NK-92 (cell line): ENCODE data around the gene LEFTY2.
"Not testable (repeated sequence)": the region's sequence is repeated elsewhere in the genome, so short reads cannot be mapped to it uniquely, and the experiment has no call there.

ENCODE experiments used
- DNase-seq: peaks from one replicate; lab custom pipeline; 2025; ENCODE audit not compliant: unreplicated experiment; lab: John Stamatoyannopoulos, UW

LEFTY2 gene

GRCh38 chr1:225941187-225941941 is at the start of gene LEFTY2:
TSS of gene LEFTY2 (minus strand) at chr1:225941220. CDS start at chr1:225941140, 80 bp downstream.
- DNase-seq: no peak

GRCh38 chr1:225987491-225988316 is 46.7 kb upstream of the LEFTY2 start:
- DNase-seq: no peak

DNA sequence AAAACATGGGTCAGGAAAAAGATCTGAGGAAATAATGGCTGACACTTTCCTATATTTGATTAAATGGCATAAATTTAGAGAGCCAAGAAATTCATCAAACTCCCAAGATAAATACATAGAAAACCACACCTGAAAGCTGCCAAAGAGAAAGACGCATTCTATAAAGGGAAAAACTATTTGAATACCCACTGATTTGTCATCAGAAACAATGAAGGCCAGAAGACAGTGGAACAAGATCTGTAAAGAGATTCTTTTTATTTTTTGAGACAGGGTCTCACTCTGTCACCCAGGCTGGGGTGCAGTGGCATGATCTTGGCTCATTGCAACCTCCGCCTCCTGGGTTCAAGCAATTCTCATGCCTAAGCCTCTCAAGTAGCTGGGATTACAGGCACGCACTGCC is 40.7 kb upstream of the LEFTY2 start:
- DNase-seq: no peak

- DNase-seq: no peak
These were observed 39.2 kb upstream of the LEFTY2 start for GRCh38 chr1:225980005-225980836.

DNA sequence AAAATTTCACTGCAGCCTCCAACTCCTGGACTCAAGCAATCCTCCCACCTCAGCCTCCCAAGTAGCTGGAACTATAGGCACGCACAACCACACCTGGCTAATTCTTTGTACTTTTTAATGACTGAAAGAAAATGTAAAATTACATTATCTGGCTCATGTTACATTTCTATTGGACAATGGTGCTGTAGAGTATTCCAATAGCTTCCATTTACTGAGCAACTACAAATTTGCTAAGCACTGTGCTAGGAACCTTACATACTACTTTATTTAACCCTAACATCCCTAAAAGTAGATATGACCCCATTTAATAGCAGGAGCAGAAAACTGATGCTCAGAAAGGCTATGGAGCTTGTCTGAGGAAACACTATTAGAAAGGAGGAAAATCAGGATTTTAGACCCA is 38.4 kb upstream of the LEFTY2 start:
- no peak for DNase-seq

DNA sequence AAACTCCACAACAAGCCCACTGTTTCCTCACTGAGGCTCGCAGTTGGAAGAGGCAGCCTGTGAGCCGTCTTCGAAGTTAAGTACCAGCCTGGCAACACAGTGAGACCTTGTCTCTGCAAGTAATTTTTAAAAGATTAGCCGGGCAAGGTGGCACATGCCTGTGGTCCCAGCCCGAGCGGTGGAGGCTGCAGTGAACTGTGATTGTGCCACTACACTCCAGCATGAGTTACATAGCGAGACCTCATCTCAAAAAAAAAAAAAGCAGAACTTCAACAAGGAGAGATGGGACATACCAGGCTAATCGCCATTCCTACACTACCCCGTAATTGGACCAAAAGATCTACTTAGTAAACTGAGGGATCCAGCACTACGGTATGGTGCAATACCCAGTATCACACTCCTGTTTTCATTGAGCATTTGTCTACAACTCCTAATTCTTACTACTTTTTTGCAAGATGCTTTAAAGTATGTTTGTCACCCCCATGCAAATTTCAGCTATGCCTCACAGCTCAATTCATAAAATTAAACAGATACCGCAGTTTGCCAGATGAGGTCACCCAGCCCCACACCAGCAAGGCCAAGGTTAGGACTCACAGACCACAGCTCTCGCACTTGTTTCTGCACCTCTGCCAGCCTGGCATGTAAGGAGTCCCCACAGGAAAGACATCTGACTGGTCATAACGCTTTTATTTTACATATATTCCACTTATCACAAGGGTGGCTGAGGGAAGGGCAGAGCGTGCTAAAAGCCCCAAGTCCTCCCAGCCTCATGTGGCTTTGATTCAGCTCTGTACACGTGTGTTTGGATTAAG is 37.1 kb upstream of the LEFTY2 start:
- DNase-seq: no peak

DNA sequence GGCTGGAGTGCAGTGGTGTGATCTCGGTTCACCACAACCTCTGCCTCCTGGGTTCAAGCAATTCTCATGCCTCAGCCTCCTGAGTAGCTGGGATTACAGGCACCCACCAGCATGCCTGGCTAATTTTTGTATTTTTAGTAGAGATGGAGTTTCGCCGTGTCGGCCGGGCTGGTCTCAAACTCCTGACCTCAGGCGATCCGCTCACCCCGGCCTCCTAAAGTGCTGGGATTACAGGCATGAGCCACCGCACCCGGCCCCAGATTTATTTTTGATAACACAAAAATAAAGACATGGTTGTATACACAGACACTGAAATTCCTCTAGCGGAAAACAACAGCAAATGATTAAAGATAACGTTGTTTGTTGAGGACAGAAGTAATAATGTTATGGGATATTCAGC is 34.1 kb upstream of the LEFTY2 start:
- not testable (repeated sequence) for DNase-seq

- no peak for DNase-seq
These were observed 33.4 kb upstream of the LEFTY2 start for GRCh38 chr1:225974454-225974853.

DNA sequence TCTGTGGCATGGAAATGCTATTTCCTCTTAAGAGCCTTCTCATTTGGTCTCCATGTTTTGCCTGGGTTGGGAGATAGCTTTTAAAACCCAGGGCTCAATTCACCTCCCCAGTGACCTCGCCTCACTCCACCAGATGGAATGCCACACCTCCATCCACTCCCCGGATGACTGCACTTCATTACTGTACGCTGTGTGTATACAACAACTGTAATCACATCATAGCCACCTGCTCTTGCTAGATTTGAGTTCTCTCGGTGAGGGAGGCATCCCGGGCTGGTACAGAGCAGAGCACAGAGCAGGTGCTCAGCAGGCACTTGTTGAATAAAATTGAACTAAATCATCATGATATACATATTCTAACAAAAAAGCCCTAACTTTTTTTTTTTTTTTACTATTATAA is 32.1 kb upstream of the LEFTY2 start:
- no peak for DNase-seq

DNA sequence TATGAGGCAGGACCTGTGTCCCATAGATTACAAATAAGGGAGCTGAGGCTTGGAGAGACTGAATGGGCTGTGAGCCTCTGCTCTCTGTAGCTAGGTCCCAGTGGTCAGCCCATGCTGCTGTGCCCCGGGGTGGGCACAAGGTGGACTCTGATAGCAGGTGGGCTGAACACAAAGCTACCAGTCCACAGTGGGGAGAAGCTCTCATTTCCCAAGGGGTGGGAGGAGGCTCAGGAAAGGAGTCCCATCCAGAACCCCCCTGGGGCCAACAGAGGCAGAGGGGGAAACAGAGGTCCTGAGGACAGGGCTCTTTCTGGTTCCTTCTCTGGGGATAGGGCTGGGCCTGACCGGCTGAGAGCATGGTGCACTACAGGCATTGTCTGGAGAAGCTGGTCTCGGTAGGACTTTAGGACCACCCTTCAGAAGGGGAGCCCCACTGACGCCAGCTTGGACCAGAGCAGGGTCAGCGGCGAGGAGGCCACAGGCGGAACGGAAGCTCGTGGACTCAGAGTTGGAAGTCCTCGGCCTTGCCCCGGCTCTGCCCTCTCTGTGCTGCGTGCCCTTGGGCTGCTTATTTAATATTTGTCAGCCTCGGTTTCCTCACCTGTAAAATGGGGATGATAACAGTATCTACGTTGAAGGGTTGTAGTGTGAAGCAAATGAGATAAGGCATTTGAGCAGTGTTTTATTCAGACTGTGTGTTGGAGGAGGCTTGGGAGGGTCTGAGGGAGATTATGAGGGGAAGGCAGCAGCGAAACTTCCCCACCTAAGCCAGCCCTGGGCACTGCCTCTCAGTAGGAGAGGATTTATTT is 31.5 kb upstream of the LEFTY2 start:
- no peak for DNase-seq

- DNase-seq: not testable (repeated sequence)
These were observed 29.7 kb upstream of the LEFTY2 start for GRCh38 chr1:225970592-225971157.

DNA sequence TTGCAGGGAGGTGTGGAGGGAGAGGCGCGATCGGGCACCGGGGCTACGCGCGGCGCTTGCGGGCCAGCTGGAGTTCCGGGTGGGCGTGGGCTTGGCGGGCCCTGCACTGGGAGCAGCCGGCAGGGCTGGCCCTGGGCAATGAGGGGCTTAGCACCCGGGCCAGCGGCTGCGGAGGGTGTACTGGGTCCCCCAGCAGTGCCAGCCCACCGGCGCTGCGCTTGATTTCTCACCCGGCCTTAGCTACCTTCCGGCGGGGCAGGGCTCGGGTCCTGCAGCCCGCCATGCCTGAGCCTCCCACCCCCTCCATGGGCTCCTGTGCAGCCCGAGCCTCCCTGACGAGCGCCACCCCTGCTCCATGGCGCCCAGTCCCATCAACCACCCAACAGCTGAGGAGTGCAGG is 28.7 kb upstream of the LEFTY2 start:
- not testable (repeated sequence) for DNase-seq

DNA sequence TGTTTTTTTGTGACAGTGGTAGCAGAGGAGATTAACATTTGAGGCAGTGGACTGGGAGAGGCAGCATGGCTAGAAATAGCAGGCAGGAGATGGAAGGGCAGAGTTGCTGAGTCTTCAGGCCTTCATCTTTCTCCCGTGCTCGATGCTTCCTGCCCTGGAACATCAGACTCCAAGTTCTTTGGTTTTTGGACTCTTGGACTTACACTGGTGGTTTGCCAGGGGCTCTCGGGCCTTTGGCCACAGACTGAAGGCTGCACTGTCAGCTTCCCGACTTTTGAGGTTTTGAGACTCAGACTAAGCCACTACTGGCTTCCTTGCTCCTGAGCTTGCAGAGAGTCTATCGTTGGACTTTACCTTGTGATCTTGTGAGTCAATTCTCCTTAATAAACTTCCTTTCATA is 24.2 kb upstream of the LEFTY2 start:
- no peak for DNase-seq

- no peak for DNase-seq
These were observed 22.9 kb upstream of the LEFTY2 start for GRCh38 chr1:225963735-225964530.

DNA sequence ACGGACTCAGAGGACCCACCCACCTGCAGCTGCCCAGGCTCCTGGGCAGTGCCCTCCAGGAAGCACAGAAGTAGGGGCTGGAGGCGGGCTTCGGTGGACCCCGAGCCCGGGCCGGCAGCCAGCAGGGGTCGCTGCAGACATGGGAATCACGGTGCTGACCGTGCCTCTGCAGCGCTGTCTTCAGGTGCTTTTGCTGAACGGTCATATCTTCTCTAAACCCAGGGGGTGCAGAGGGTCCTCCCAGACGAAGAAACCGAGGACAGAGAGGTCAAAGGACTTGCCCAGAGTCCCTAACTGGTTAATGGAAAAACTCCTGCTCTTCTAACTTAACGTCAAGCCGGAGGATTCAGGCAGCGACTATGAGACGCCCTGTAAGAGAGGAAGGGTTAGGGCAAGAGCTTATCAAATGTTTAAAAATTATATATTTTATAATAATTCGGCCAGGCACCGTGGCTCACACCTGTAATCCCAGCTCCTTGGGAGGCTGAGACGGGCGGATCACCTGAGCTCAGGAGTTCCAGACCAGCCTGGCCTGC is 21.5 kb upstream of the LEFTY2 start:
- no peak for DNase-seq

- DNase-seq: no peak
These were observed 20.8 kb upstream of the LEFTY2 start for GRCh38 chr1:225961659-225962439.

- DNase-seq: no peak
These were observed 17.0 kb upstream of the LEFTY2 start for GRCh38 chr1:225958041-225958440.

DNA sequence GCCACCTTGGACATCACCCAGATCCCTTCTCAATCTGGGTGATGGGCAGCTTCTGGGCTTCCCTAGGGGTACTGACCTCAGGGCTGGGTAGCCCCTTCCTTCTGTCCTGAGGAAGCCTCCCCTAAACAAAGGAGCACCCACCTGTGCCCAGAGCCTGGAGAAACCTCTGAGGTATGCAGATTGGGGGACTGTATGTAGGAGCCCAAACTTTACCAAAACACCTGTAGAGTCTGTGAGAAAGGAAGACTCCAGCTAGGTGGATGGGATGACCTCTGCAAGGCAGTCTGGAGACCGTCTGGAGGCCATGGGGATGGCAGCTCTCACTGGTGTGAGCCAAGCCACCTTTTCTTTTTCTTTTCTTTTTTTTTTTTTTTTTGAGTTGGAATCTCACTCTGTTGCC is 13.7 kb upstream of the LEFTY2 start:
- no peak for DNase-seq
